IMR-90 (cell line): Measurements from ENCODE around the gene SENP7. TPM values are rescaled to one million over a fixed set of nuclear protein-coding genes. Genes with fewer than 3 reads are reported as not detected.
A peak's percentile ranks its signal among the peaks of the same experiment; 100 is the strongest.

ENCODE experiments used
- ATAC-seq: fragments of 200-7000 bp; cut with Tn5 transposase; 2 replicates; pipeline ENCODE4 v1.9.1; 2020; ENCODE audit warnings: low read depth, mild to moderate bottlenecking, moderate library complexity
- BruUV-seq: library from RNA; stranded (reverse); fragments of 400-500 nt; replicated peaks from 2 replicates; lab custom pipeline; 2021; lab: Mats Ljungman, UMichigan
- CTCF ChIA-PET: fragments of 300-600 bp; formaldehyde crosslinking; extraction: SDS; loops from one replicate; lab custom pipeline; 2021; ENCODE audit warnings: antibody characterized with exemption; lab: Yijun Ruan, JAX
- POLR2A ChIA-PET: fragments of 300-600 bp; sonication (Branson Sonifier 250); formaldehyde crosslinking; loops from one replicate; lab custom pipeline; 2022; ENCODE audit warnings: antibody characterized with exemption; ENCODE audit not compliant: unreplicated experiment; lab: Charles Lee
- DNase-seq: peaks from one replicate; pipeline ENCODE4 v3.0.0; 2013
- H2AFZ ChIP-seq: replicated peaks from 2 replicates; pipeline ENCODE3; 2013; ENCODE audit warnings: low read length, mild to moderate bottlenecking; ENCODE audit not compliant: poor library complexity
- H2AK5ac ChIP-seq: 2 replicates; pipeline ENCODE4 v1.6.1; 2013; ENCODE audit warnings: low read depth, low read length, inconsistent platforms
- H2AK9ac ChIP-seq: replicated peaks from 2 replicates; pipeline ENCODE3; 2013; ENCODE audit warnings: mild to moderate bottlenecking, low read depth, low read length, moderate library complexity; ENCODE audit not compliant: poor library complexity
- H2BK120ac ChIP-seq: 2 replicates; pipeline ENCODE4 v1.6.1; 2013; ENCODE audit warnings: low read depth, low read length, inconsistent platforms
- H2BK15ac ChIP-seq: 3 replicates; pipeline ENCODE4 v1.6.1; 2013; ENCODE audit warnings: low read depth, low read length, inconsistent platforms
- H2BK20ac ChIP-seq: 2 replicates; pipeline ENCODE4 v1.6.1; 2013; ENCODE audit warnings: low read depth, mild to moderate bottlenecking, inconsistent platforms, low read length, moderate library complexity
- H2BK5ac ChIP-seq: 2 replicates; pipeline ENCODE4 v1.6.1; 2013; ENCODE audit warnings: mild to moderate bottlenecking, low read depth, low read length, inconsistent platforms; ENCODE audit not compliant: poor library complexity, severe bottlenecking
- H3K14ac ChIP-seq: replicated peaks from 2 replicates; pipeline ENCODE4 v1.6.1; 2013; ENCODE audit warnings: low read depth, low read length, inconsistent platforms
- H3K18ac ChIP-seq: 2 replicates; pipeline ENCODE4 v1.6.1; 2013; ENCODE audit warnings: low read depth, low read length, control low read depth
- H3K23ac ChIP-seq: 2 replicates; pipeline ENCODE4 v1.6.1; 2013; ENCODE audit warnings: low read depth, low read length, inconsistent platforms
- H3K27ac ChIP-seq: 2 replicates; pipeline ENCODE4 v1.5.1; 2013; ENCODE audit warnings: mild to moderate bottlenecking, control low read depth, low read length; ENCODE audit not compliant: insufficient read depth
- H3K27me3 ChIP-seq: 2 replicates; pipeline ENCODE4 v1.6.1; 2013; ENCODE audit warnings: low read length; ENCODE audit not compliant: control insufficient read depth, insufficient read depth
- H3K36me3 ChIP-seq: 2 replicates; pipeline ENCODE4 v1.6.1; 2013; ENCODE audit warnings: low read length, mixed read lengths; ENCODE audit not compliant: control insufficient read depth, insufficient read depth
- H3K4ac ChIP-seq: 2 replicates; pipeline ENCODE4 v1.6.1; 2013; ENCODE audit warnings: low read depth, low read length, inconsistent platforms
- H3K4me1 ChIP-seq: 2 replicates; pipeline ENCODE4 v1.6.1; 2013; ENCODE audit warnings: low read length, mixed read lengths; ENCODE audit not compliant: control insufficient read depth, insufficient read depth
- H3K4me2 ChIP-seq: 2 replicates; pipeline ENCODE4 v1.6.1; 2013; ENCODE audit warnings: low read depth, mild to moderate bottlenecking, control low read depth, low read length, moderate library complexity
- H3K4me3 ChIP-seq: 2 replicates; pipeline ENCODE4 v1.5.1; 2013; ENCODE audit warnings: low read depth, mild to moderate bottlenecking, control low read depth, low read length, moderate library complexity; ENCODE audit not compliant: insufficient read depth
- H3K56ac ChIP-seq: 2 replicates; pipeline ENCODE4 v1.6.1; 2013; ENCODE audit warnings: low read length, inconsistent platforms; ENCODE audit not compliant: insufficient read depth; ENCODE audit errors: extremely low read depth
- H3K79me1 ChIP-seq, 2 experiments: 2 replicates each; pipeline ENCODE4 v1.6.1; 2013; ENCODE audit warnings: low read length in 2 of 2, inconsistent platforms in 1 of 2, low read depth in 1 of 2
- H3K9ac ChIP-seq: 2 replicates; pipeline ENCODE4 v1.6.1; 2013; ENCODE audit warnings: low read depth, low read length, control low read depth
- H3K9me1 ChIP-seq: 2 replicates; pipeline ENCODE4 v1.6.1; 2013; ENCODE audit warnings: low read length, inconsistent platforms; ENCODE audit not compliant: insufficient read depth
- H3K9me3 ChIP-seq: 2 replicates; pipeline ENCODE4 v1.6.1; 2013; ENCODE audit warnings: low read length; ENCODE audit not compliant: control insufficient read depth, insufficient read depth
- H4K20me1 ChIP-seq: 2 replicates; pipeline ENCODE4 v1.6.1; 2013; ENCODE audit warnings: low read length, inconsistent platforms; ENCODE audit not compliant: insufficient read depth
- H4K5ac ChIP-seq: 2 replicates; pipeline ENCODE4 v1.6.1; 2013; ENCODE audit warnings: mild to moderate bottlenecking, low read depth, low read length, control low read depth
- H4K8ac ChIP-seq, 2 experiments: 2 replicates each; pipeline ENCODE4 v1.6.1; 2013; ENCODE audit warnings: low read depth in 2 of 2, low read length in 2 of 2, control low read depth in 1 of 2, inconsistent platforms in 1 of 2
- H4K91ac ChIP-seq: 2 replicates; pipeline ENCODE4 v1.6.1; 2013; ENCODE audit warnings: low read depth, low read length, inconsistent platforms; ENCODE audit not compliant: insufficient read depth
- BHLHE40 ChIP-seq: fragments of 150-350 bp; IDR thresholded peaks from 2 replicates; pipeline ENCODE4 v1.6.1; 2016; ENCODE audit warnings: mild to moderate bottlenecking, low read depth, low read length
- CEBPB ChIP-seq: IDR thresholded peaks from 2 replicates; pipeline ENCODE4 v1.6.1; 2012; ENCODE audit warnings: low read depth, low read length, improper control_type of control experiment
- FOS ChIP-seq: fragments of 150-350 bp; IDR thresholded peaks from 2 replicates; pipeline ENCODE4 v1.6.1; 2016; ENCODE audit warnings: low read depth, low read length
- MXI1 ChIP-seq: IDR thresholded peaks from 2 replicates; pipeline ENCODE4 v1.6.1; 2012; ENCODE audit warnings: low read depth, mild to moderate bottlenecking, low read length, moderate library complexity, borderline replicate concordance
- NFE2L2 ChIP-seq: fragments of 150-350 bp; IDR thresholded peaks from 2 replicates; pipeline ENCODE4 v1.6.1; 2016; ENCODE audit warnings: low read depth, mild to moderate bottlenecking, low read length
- RAD21 ChIP-seq: IDR thresholded peaks from 2 replicates; pipeline ENCODE4 v1.6.1; 2012; ENCODE audit warnings: low read length, improper control_type of control experiment
- RCOR1 ChIP-seq: IDR thresholded peaks from 2 replicates; pipeline ENCODE4 v1.6.1; 2012; ENCODE audit warnings: mild to moderate bottlenecking, low read length, improper control_type of control experiment; ENCODE audit not compliant: insufficient replicate concordance
- SMC3 ChIP-seq: fragments of 150-350 bp; IDR thresholded peaks from 2 replicates; pipeline ENCODE4 v1.6.1; 2016; ENCODE audit warnings: low read depth, mild to moderate bottlenecking, antibody characterized with exemption, low read length, moderate library complexity
- WGBS, 2 experiments: methylation state at CpG; one replicate each; pipeline versions ENCODE4 v1.1.5 to v1.1.7; 2013; ENCODE audit warnings: missing lambda C conversion rate in 2 of 2; ENCODE audit not compliant: insufficient read length in 1 of 2; ENCODE audit errors: extremely low coverage in 2 of 2; 5-methylcytosine and 5-hydroxymethylcytosine counted together
- dilution Hi-C: fragments of 300-500 bp; cut with HindIII; formaldehyde crosslinking; loops from one replicate; pipeline ENCODE4 v1.14.3; 2018; ENCODE audit warnings: low sequenced_read_pairs; ENCODE audit not compliant: unreplicated experiment
- in situ Hi-C: fragments of 300-500 bp; cut with MboI; formaldehyde crosslinking; loops from 3 replicates; pipeline ENCODE4 v1.14.3; 2019; ENCODE audit warnings: low sequenced_read_pairs, inconsistent platforms, mixed read lengths
- intact Hi-C: fragments of 100-400 bp; cut with micrococcal nuclease; formaldehyde crosslinking; loops from 2 replicates; pipeline ENCODE4 v1.10.0; 2022
- polyA plus RNA-seq, 3 experiments: library from polyadenylated mRNA; depleted of rRNA; stranded (reverse); fragments of >200 nt; gene quantifications; 2 replicates each; pipeline ENCODE4 v1.2.3, GENCODE V29; 2012; ENCODE audit warnings: low replicate concordance in 1 of 3
- total RNA-seq: library from RNA; depleted of rRNA; stranded (reverse); fragments of >200 nt; gene quantifications from 2 replicates; pipeline ENCODE4 v1.2.3, GENCODE V29; 2012

Gene SENP7
- total and polyA plus RNA-seq, 2 of the 4 experiments (the other 2 are of a cell fraction): 5.5 to 8.4 TPM

- no peak overlapping the region for H3K4ac ChIP-seq
- no peak overlapping the region for H4K91ac ChIP-seq
- intact Hi-C loops: loop anchor here (2.0 kb wide), 1 partner anchor 186 kb away; no protein-coding TSS in a partner anchor
- no peak overlapping the region for H3K56ac ChIP-seq
- H3K27ac ChIP-seq: no peak overlapping the region
- TF ChIP-seq FOS (no peak), RAD21 (no peak), RCOR1 (no peak), CEBPB (no peak), MXI1 (no peak), NFE2L2 (no peak), SMC3 (no peak), BHLHE40 (no peak)
- dilution Hi-C loops: no loop called here
- no peaks in the 10 kb centered on the region; the same call in 1 of the 2 replicates for H4K20me1 ChIP-seq
- no peak overlapping the region for H4K5ac ChIP-seq
- H3K9ac ChIP-seq: no peak overlapping the region
- no peaks in the 10 kb centered on the region for H3K27me3 ChIP-seq
- peaks cover 4% of the 10 kb centered on the region; the same call in 1 of the 2 replicates for H3K9me1 ChIP-seq
- no peak overlapping the region for H3K4me3 ChIP-seq
- no peak overlapping the region for H2BK15ac ChIP-seq
- no peak overlapping the region for H2BK120ac ChIP-seq
- H2BK20ac ChIP-seq: no peak overlapping the region
- BruUV-seq: no TSS peak
- WGBS, 2 experiments: no CpG with 5 or more reads among the region's 5 CpGs
- ATAC-seq (peak; percentile 88), DNase-seq (peak; percentile 63)
- no peak overlapping the region for H3K4me2 ChIP-seq
- peaks cover 2% of the 10 kb centered on the region; the same call in 1 of the 2 replicates for H3K4me1 ChIP-seq
- no peaks in the 10 kb centered on the region for H3K36me3 ChIP-seq
- H3K79me1 ChIP-seq: peaks cover 15 to 33% of the 10 kb centered on the region in 2 experiments; a peak in 3 of 4 replicates
- no peak overlapping the region for H4K8ac ChIP-seq
- H2AK5ac ChIP-seq: no peak overlapping the region
- no peak overlapping the region for H3K18ac ChIP-seq
- H2AK9ac ChIP-seq: no peak overlapping the region
- H3K23ac ChIP-seq: no peak overlapping the region
- in situ Hi-C loops: no loop called here
- H3K9me3 ChIP-seq: peaks cover 2% of the 10 kb centered on the region
- H2AFZ ChIP-seq: peak overlapping the region; percentile 1
- ChIA-PET CTCF (interaction anchor here (0.6 kb wide), 1 partner anchor 19 kb away, joined by 5 read pairs; no protein-coding TSS in a partner anchor), POLR2A (no interaction called here)
- no peak overlapping the region for H2BK5ac ChIP-seq
- H3K14ac ChIP-seq: no peak overlapping the region
Observed at GRCh38 chr3:101383156-101383575, 129.8 kb downstream of the SENP7 start.
